ENCODE measurements around the gene SLC7A5.

The SLC7A5 gene

GRCh38 chr16:87846705-87847466 lies 22.4 kb downstream of the SLC7A5 start:
- no peak for DNase-seq (ENCODE audit: low read depth in 3 of 3)

DNA sequence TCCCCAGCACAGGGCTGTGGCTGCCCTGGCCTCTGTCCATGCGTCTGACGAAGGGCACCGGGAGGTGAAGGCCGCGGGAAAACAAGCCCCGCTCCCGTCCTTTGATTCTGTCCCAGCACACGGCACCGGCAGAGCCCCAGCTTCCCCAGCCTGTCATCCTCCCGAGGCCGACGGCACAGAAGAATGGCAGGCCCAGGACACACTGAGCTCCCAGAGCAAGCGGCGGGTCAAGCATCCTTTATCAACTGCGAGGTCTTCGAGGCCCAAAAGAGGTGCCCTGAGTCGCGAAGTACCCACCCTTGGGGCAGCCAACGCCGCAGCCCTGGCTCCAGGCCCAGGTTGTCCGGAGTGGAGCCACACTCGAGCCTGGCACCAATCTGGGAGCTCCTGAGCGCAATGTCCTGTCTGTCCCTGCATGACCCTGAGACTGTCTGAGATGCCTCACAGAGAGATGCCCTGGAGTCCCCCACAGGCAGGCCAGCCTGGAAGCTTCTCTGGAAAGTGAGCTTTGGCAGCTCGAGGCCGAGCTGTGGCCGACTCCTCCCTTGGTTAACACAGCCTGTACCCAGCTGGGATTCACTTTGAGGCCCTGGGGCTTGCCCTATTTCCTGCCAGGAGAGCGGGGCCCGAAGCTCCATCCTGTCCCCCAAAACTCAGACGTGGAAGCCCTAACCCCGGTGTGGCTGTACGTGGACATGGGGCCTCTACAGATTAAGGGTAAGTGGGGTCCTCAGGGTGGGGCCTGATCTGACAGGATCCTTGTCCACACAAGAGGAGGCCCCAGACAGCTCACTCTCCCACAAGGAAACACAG lies 23.3 kb downstream of the SLC7A5 start:
- DNase-seq (ENCODE audit: low read depth in 3 of 3) = no peak

DNA sequence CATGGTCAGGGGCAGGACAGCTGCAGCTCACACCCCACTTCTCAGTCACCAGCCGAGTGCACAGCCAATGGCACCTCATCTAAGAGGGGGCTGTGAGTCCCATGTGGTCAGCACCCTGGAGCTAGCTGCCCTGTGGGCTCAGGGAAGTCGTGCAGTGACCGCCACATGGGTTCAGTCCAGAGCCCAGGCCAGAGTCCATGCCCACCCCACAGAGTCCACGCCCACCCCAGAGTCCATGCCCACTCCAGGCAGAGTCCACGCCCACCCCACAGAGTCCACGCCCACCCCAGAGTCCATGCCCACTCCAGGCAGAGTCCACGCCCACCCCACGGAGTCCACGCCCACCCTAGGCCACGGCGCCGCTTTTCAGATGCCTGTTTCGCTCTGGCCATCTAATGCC lies 24.1 kb downstream of the SLC7A5 start:
- DNase-seq (ENCODE audit: low read depth in 3 of 3) = no peak

- no peak for DNase-seq (ENCODE audit: low read depth in 3 of 3)
These were observed 24.5 kb downstream of the SLC7A5 start for GRCh38 chr16:87844809-87845208.

DNA sequence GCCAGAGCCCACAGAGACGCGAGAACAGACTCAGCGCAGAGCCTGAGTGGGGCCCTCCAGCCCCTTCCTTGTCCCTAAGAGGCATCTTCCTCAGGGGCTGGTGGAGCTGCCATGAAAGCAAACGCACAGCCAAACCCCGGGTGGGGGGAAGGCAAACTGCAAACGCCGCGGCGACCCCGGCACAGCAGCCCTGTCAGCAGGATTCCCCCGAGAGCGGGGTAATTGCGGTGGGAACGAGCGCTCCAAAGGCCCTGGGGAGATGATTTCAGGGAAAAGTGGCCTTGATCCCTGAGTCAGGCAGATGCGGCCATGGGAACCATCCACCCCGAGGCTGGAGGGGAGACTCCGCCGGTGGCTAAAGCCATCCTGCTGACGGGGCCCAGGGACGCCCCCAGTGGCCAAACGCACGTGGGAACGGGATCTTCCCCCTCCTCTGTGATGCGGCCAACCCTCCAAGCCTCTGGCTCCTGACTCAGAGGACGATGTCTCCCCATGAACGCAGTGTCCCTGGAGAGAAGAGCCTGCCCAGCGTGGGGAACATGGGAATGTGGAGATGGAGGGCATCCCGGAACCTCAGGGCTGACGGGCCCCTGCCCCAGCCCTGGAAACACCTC lies 25.1 kb downstream of the SLC7A5 start:
- DNase-seq (ENCODE audit: low read depth in 3 of 3) = no peak

DNA sequence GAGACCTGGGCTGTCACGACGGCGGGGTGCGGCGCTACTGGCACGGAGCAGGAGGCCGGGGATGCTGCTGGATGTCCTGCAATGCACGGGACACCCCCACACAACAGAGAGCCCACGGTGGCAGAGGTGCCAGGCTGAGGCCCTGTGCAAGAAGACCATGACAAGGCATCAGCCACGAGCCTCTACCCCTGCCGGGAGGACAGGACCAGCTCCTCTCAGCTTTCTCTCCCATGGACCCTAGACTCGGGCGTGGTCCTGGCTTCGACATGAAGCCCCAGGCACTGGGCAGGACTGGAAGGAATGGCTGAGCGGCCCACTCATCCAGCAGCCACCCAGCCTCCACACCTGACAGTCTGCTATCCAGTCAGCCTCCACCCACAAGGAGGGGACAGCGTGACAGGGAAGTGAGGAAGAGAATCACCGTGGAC lies 25.6 kb downstream of the SLC7A5 start:
- no peak for DNase-seq (ENCODE audit: low read depth in 3 of 3)

- DNase-seq (ENCODE audit: low read depth in 3 of 3) = no peak
These were observed 27.0 kb downstream of the SLC7A5 start for GRCh38 chr16:87842209-87842869.

GRCh38 chr16:87841340-87842208 lies 27.7 kb downstream of the SLC7A5 start:
- no peak for DNase-seq (ENCODE audit: low read depth in 3 of 3)

DNA sequence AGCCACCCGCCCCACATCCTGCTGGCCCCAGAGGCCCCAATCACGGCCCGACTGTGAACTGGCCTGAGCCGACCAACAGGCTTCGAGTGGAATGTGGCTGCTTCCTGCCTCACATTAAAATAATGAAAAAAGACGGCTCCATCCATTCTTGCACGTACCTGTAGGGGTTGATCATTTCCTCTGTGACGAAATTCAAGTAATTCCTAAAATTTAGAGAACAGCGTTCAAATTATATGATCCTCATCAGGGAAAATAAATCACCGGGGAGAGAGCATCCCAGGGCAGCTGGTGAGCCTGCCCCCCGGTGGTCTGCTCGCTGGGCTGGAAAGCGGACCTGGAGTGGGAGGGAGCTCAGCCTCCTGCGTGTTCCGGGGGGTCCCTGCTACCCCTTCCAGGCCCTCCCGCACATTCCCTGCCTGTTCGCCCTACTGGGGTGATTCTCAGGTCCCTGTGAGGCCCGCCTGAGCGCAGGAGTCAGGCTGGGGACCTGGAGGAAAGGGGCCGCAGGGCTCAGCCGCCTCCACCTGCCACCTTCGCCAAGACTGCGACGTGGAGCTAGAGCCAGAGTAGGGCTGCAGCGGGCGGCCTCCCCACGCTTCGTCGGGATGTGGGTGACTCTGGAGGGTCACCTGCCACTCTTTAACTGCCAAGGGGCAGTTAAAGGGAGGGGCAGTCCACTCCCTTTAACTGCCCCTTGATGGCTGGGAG lies 28.9 kb downstream of the SLC7A5 start:
- no peak for DNase-seq (ENCODE audit: low read depth in 3 of 3)

GRCh38 chr16:87839542-87840270 lies 29.6 kb downstream of the SLC7A5 start:
- no peak for DNase-seq (ENCODE audit: low read depth in 3 of 3)

DNA sequence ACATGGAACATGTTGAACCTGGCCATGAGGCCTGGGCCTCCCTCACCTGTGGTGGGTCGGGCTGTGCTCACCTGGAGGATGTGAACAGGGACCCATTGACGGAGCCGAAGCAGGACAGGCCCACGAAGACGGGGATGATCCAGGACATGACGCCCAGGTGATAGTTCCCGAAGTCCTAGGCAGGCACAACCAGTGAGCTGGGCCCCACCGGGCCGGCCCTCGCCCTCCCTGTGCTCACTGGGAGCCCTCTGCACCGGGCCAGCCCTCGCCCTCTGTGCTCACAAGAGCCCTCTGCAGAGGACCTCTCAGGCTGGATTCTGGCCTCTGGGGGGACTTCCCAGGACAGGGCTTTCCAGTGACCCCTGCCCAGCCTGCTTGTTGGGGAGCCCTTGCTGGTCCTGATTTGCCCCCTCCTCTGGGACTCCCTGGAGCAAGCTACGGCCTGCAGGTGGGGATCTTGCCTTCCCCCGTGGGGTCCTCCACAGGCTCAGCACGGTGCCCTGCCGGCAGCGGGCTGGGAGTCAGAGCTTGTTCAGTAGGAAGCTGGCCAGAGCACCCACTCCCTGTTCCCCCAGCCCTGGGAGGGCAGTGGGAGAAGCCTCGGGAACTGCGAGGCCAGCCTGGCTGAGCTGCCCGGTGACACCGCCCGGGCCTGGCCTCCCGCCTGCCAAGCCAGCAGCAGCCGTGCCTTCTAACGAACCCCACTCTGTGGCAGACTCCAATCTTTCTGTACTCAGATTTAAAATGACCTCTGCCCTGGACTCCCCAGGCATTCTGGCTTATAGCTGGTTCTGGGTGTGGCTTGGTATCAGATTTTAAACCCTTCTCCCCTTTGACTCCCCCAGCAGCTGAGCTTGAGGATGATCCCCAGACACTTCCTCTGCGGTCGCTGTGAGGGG lies 30.4 kb downstream of the SLC7A5 start:
- no peak for DNase-seq (ENCODE audit: low read depth in 3 of 3)

GRCh38 chr16:87837627-87838289 lies 31.5 kb downstream of the SLC7A5 start:
- DNase-seq (ENCODE audit: low read depth in 3 of 3) = no peak

GRCh38 chr16:87836844-87837581 lies 32.3 kb downstream of the SLC7A5 start:
- DNase-seq (ENCODE audit: low read depth in 3 of 3) = no peak

DNA sequence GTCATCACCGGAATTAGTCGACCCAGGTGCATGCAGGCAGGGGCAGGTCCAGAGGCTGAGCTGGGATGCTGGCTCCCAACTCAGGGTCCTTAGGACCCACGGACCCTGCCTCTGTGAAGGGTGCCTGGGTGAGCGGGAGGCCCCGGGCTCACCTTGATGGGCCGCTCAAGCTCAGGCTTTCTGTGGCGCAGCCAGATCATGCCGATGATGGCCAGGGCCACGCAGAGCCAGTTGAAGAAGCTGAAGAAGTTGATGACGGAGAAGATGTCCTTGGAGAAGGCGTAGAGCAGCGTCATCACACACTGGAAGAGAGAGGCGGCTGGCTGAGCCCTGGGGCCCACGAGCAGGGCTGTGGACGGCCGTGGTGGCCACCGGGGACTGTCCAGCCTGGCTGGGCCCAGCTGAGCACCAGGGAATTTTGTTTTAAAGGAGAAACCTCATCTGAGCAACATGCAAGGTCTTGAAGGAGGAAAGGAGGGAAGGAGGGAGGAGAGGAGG lies 32.9 kb downstream of the SLC7A5 start:
- no peak for DNase-seq (ENCODE audit: low read depth in 3 of 3)

DNA sequence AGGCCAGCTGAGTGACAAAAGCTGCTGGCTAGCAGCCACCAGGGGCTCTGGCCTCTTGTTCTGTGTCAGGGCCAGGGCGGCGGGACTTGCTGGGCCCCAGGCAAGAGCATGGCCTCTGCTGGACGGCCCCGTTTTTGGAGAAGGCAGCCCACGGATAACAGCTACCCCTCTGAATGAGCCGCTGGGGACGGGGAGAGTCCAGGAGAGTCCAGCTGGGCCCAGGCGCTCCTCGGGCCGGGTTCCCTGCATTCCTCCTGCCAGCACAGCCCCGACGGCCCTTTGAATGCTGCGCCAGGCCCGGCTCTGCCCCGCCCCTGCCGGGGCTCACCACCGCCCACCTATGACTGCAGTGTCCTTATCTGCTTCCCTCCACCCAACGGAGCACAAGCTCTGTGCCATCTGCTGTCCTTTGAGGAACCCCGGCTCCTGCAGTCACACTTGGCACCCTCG lies 33.4 kb downstream of the SLC7A5 start:
- DNase-seq (ENCODE audit: low read depth in 3 of 3) = no peak

DNA sequence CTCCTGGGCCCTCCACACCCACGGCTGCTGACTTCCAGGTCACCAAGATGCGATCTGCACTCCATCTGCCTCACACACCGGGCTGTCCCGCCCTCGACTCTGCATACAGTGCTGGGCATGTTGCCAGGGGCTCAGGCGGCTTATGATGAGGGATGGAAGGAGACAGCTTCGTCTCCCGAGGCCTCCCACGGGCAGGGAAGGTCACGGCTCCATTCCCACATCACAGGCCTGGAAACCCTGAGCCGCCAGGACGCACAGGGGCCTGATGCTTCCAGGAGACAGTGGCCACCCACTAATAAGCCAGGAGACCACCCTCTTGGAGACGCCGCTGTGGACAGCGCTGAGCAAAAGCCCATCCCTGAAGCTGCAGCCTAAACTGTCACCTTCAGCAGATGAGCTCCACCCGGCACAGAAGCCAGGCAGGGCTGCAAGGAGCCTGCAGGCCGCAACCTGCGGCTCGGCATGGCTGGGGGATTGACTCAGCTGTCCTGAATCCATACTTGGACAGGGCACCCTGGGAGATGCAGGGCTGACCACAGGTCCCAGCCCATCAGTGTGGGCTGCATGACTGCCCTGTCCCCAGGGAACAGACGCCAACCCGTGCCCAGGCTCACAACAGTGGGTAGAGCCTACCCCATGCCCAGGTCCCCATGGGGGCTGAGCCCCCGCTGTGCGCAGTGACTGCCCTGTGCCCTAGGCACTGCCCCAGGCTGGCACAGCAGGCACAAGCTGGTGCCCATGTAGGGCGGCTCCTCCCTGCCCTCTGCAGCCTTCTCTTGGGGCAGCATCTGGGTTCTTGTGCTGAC lies 34.4 kb downstream of the SLC7A5 start:
- no peak for DNase-seq (ENCODE audit: low read depth in 3 of 3)

Measured in stimulated activated CD4-positive, alpha-beta T cell treated with anti-CD3 and anti-CD28 coated beads, TNF-alpha, amount 100 ng/mL, for 24 hours (primary cell).